Glutamatergic neuron (in vitro differentiated cells): ENCODE data around the gene FBXL13. TPM values are rescaled to one million over a fixed set of nuclear protein-coding genes. Genes with fewer than 3 reads are reported as not detected.
A peak's percentile ranks its signal among the peaks of the same experiment; 100 is the strongest.

Experiments
- DNase-seq: peaks from one replicate; pipeline ENCODE4 v3.0.0; 2022
- H3K27ac Mint-ChIP-seq: one replicate; pipeline ENCODE4 v1.8.0; 2020; ENCODE audit warnings: mild to moderate bottlenecking, mixed read lengths, inconsistent platforms; ENCODE audit not compliant: unreplicated experiment
- H3K27me3 Mint-ChIP-seq: one replicate; pipeline ENCODE4 v1.8.0; 2020; ENCODE audit warnings: mild to moderate bottlenecking, moderate library complexity, mixed read lengths, inconsistent platforms; ENCODE audit not compliant: unreplicated experiment
- H3K36me3 Mint-ChIP-seq: one replicate; pipeline ENCODE4 v1.8.0; 2020; ENCODE audit warnings: mild to moderate bottlenecking, mixed read lengths, inconsistent platforms; ENCODE audit not compliant: unreplicated experiment
- H3K4me1 Mint-ChIP-seq: one replicate; pipeline ENCODE4 v1.8.0; 2020; ENCODE audit warnings: mild to moderate bottlenecking, low read depth, mixed read lengths, inconsistent platforms; ENCODE audit not compliant: unreplicated experiment
- H3K4me3 Mint-ChIP-seq: one replicate; pipeline ENCODE4 v1.8.0; 2020; ENCODE audit warnings: mild to moderate bottlenecking, mixed read lengths, inconsistent platforms; ENCODE audit not compliant: unreplicated experiment
- H3K9me3 Mint-ChIP-seq: one replicate; pipeline ENCODE4 v1.8.0; 2020; ENCODE audit warnings: mild to moderate bottlenecking, moderate library complexity, mixed read lengths, inconsistent platforms; ENCODE audit not compliant: unreplicated experiment
- long read RNA-seq: library from polyadenylated mRNA; unstranded; transcript quantifications from one replicate; pipeline ENCODE4 v2.0.0, GENCODE V29; 2020; ENCODE audit not compliant: unreplicated experiment
- total RNA-seq: library from RNA; stranded (reverse); fragmentation: NEBNext Ultra II Directional; extraction: Animal tissue kit (Norgen Biotek cat#: 25700); gene quantifications from one replicate; pipeline ENCODE4 v1.2.1, GENCODE V29; 2021; ENCODE audit not compliant: unreplicated experiment
- TF ChIP-seq, protein P1 (sequence below): fragments of 200-600 bp; sonication (generic); IDR thresholded peaks from one replicate; pipeline ENCODE4 v1.5.0; 2021; ENCODE audit not compliant: partially characterized antibody, unreplicated experiment

Gene FBXL13
- 1.1 TPM for total RNA-seq
- long read RNA-seq, result 0 reads

GRCh38 chr7:103074519-103075336, at the start of gene FBXL13, which contains the start of gene ARMC10:
FBXL13 (minus strand) TSS chr7:103074796.
ARMC10 (plus strand) TSS chr7:103075140; CDS start chr7:103075273, 133 bp downstream.
- H3K36me3 Mint-ChIP-seq, result no peaks in the 10 kb centered on the region
- H3K4me1 Mint-ChIP-seq, result peaks cover 12% of the 10 kb centered on the region
- TF ChIP-seq, protein P1, sequence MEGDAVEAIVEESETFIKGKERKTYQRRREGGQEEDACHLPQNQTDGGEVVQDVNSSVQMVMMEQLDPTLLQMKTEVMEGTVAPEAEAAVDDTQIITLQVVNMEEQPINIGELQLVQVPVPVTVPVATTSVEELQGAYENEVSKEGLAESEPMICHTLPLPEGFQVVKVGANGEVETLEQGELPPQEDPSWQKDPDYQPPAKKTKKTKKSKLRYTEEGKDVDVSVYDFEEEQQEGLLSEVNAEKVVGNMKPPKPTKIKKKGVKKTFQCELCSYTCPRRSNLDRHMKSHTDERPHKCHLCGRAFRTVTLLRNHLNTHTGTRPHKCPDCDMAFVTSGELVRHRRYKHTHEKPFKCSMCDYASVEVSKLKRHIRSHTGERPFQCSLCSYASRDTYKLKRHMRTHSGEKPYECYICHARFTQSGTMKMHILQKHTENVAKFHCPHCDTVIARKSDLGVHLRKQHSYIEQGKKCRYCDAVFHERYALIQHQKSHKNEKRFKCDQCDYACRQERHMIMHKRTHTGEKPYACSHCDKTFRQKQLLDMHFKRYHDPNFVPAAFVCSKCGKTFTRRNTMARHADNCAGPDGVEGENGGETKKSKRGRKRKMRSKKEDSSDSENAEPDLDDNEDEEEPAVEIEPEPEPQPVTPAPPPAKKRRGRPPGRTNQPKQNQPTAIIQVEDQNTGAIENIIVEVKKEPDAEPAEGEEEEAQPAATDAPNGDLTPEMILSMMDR, result peak; percentile 34
- peak within 1 kb of the TSS; percentile 98 for H3K4me3 Mint-ChIP-seq
- peak within 1 kb of the TSS; percentile 78 for H3K27ac Mint-ChIP-seq
- peak; percentile 92 for DNase-seq
- H3K9me3 Mint-ChIP-seq, result peaks cover 3% of the 10 kb centered on the region
- peaks cover 12% of the 10 kb centered on the region for H3K27me3 Mint-ChIP-seq

DNA sequence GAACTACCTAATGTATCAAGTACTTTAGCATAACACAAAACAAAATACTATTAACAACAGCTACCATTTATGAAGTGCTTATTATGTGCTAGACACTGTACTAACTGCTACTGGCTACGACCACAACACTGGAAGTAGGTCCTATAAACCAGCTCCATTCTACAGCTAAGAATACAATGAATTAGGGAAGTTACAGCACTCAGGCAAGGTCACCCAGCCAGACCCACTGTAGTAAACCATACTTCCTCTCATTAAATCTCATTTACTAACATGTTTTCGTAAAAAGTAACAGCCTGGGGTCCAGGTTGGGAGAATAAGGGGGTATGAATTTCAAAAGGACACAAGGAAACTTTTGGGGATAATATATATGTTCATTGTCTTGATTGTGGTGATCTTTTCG, 48.9 kb upstream of the FBXL13 start:
- Mint-ChIP-seq H3K27me3 (no peaks in the 10 kb centered on the region), H3K4me3 (no peak overlapping the region), H3K9me3 (peaks cover 3% of the 10 kb centered on the region), H3K36me3 (no peaks in the 10 kb centered on the region), H3K27ac (no peak overlapping the region), H3K4me1 (no peaks in the 10 kb centered on the region)
- no peak for DNase-seq
- TF ChIP-seq, protein P1, result no peak

GRCh38 chr7:103121641-103122040, 47.0 kb upstream of the FBXL13 start:
- Mint-ChIP-seq H3K36me3 (no peaks in the 10 kb centered on the region), H3K27me3 (no peaks in the 10 kb centered on the region), H3K27ac (no peak overlapping the region), H3K9me3 (peaks cover 3% of the 10 kb centered on the region), H3K4me1 (no peaks in the 10 kb centered on the region), H3K4me3 (no peak overlapping the region)
- TF ChIP-seq, protein P1, result no peak
- no peak for DNase-seq

DNA sequence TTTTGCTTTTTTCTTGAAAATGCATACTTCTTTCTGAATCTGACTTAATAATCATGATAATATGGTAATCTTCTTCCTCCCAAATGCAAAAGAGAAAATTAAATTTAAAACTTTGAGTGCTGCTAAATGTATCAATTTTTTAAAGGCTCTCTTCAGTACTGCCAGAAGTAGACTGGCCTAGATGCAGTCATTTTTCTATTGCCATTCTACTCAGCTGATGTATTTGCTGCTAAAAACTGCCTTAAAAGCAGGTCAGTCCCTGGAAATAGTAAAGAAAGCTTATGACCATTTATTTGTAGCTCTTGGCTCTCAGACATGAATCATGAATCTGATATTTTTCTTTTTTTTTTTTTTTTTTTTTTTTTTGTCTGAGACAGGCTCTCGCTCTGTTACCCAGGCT, 45.8 kb upstream of the FBXL13 start:
- Mint-ChIP-seq H3K36me3 (no peaks in the 10 kb centered on the region), H3K27ac (no peak overlapping the region), H3K4me3 (no peak overlapping the region), H3K9me3 (peaks cover 2% of the 10 kb centered on the region), H3K27me3 (no peaks in the 10 kb centered on the region), H3K4me1 (peaks cover 2% of the 10 kb centered on the region)
- DNase-seq, result no peak
- TF ChIP-seq, protein P1, result no peak

DNA sequence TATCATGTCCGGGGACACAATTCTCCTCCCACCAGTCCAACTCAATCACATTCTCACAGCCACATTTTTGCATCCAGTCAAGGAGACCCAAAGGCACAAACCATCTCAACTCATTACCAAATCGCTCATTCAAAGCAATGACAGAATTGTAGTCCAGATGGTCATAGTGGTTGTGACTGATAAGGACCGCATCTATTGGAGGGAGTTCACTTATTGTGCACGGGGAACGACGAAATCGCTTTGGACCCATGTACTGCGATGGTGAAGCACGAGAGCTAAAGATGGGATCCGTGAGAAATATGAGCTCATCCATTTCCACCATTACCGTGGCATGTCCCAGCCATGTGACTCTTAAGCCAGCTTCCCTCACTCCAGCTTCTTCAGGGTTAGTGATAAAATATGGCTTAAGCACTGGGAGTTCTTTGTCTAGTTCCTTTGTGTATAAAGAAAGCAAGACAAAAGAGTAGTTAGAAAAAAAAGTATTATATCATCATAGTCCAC, 45.2 kb upstream of the FBXL13 start:
- H3K27me3 Mint-ChIP-seq, result no peaks in the 10 kb centered on the region
- H3K27ac Mint-ChIP-seq, result no peak overlapping the region
- peaks cover 2% of the 10 kb centered on the region for H3K9me3 Mint-ChIP-seq
- no peaks in the 10 kb centered on the region for H3K36me3 Mint-ChIP-seq
- no peak overlapping the region for H3K4me3 Mint-ChIP-seq
- no peak for DNase-seq
- H3K4me1 Mint-ChIP-seq, result peaks cover 2% of the 10 kb centered on the region
- TF ChIP-seq, protein P1, result no peak
